HL-60 (cell line): ENCODE results near the gene JAG1.

Experiments used
- DNase-seq, 2 experiments: peaks; one replicate each; pipeline ENCODE4 v3.0.0-alpha.2; 2010 to 2020; ENCODE audit warnings: low read depth in 1 of 2, low spot score in 1 of 2
- H3K27ac ChIP-seq: fragments of 250-450 bp; sonication (Bioruptor Pico); replicated peaks from 2 replicates; pipeline ENCODE4 v1.5.1; 2020; ENCODE audit warnings: mild to moderate bottlenecking, moderate library complexity
- H3K27me3 ChIP-seq: fragments of 250-450 bp; sonication (Bioruptor Pico); 2 replicates; pipeline ENCODE4 v1.5.1; 2021; ENCODE audit warnings: mild to moderate bottlenecking, moderate library complexity; ENCODE audit not compliant: insufficient read depth, poor library complexity, severe bottlenecking
- H3K4me3 ChIP-seq: replicated peaks from 2 replicates; pipeline ENCODE4 v1.5.1; 2011; ENCODE audit warnings: mild to moderate bottlenecking, control low read depth, low read length; ENCODE audit not compliant: insufficient read depth
- CTCF ChIP-seq: IDR thresholded peaks from one replicate; pipeline ENCODE4 v1.5.1; 2011; ENCODE audit warnings: low read length, control low read depth, inconsistent platforms; ENCODE audit not compliant: insufficient read depth
- GABPA ChIP-seq: IDR thresholded peaks from 2 replicates; pipeline ENCODE4 v1.6.1; 2012; ENCODE audit warnings: low read depth
- POLR2AphosphoS5 ChIP-seq: IDR thresholded peaks from 2 replicates; pipeline ENCODE4 v1.6.1; 2012; ENCODE audit warnings: low read depth
- REST ChIP-seq: IDR thresholded peaks from 2 replicates; pipeline ENCODE4 v1.6.1; 2012; ENCODE audit warnings: low read depth; ENCODE audit not compliant: insufficient replicate concordance
- SPI1 ChIP-seq: IDR thresholded peaks from 2 replicates; pipeline ENCODE4 v1.6.1; 2012; ENCODE audit warnings: low read depth, mild to moderate bottlenecking, borderline replicate concordance

JAG1 gene

DNA sequence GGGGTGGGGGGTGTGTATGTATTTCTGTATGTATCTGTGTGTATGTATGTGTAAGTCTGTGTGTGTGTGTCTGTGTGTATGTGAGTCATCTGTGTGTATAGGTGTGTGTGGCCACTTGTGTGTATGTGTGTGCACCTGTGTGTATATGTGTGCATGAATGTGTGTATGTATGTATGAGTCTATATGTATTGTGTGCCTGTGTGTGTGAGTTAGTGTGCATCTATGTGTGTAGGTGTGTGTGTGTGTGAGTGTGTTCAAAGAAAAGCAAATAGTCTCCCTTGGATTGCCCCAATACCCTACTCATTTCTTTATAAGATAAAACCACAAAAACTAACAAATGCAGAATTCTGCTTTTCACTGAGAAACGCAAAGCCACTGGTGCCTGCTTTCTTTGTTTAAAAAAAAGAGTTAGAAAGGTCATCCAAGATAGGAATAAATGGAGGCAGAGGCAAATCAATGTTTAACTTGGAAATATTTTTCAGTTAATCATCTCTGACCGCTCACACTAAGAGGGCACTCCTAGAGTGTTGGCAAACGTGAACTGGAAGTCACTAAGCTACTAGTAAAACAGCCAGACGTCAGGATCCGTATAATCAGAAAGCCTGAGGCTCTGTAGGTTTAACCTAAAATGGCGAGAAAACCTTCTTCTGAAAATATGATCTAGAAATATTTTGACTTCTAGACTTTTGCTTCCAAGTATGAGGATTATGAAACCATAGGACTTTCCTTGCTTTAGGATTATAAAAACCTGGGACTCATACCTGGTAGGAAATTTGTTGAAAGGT lies 37.4 kb upstream of the JAG1 start:
- no peak overlapping the region for H3K27ac ChIP-seq
- TF ChIP-seq POLR2AphosphoS5: no peak
- TF ChIP-seq CTCF: no peak
- no peak for TF ChIP-seq SPI1
- TF ChIP-seq REST: no peak
- TF ChIP-seq GABPA: no peak
- no peak for DNase-seq
- no peaks in the 10 kb centered on the region for H3K27me3 ChIP-seq
- H3K4me3 ChIP-seq: no peak overlapping the region

- TF ChIP-seq SPI1 (no peak), CTCF (no peak), POLR2AphosphoS5 (no peak), REST (no peak), GABPA (no peak)
- Histone ChIP-seq H3K4me3 (no peak overlapping the region), H3K27me3 (no peaks in the 10 kb centered on the region), H3K27ac (no peak overlapping the region)
- DNase-seq: no peak
Measured at GRCh38 chr20:10709916-10710315, 36.1 kb upstream of the JAG1 start.

GRCh38 chr20:10708351-10709185 lies 34.8 kb upstream of the JAG1 start:
- no peak overlapping the region for H3K27ac ChIP-seq
- TF ChIP-seq POLR2AphosphoS5: no peak
- TF ChIP-seq SPI1: no peak
- no peak for TF ChIP-seq REST
- H3K4me3 ChIP-seq: no peak overlapping the region
- H3K27me3 ChIP-seq: no peaks in the 10 kb centered on the region
- no peak for DNase-seq
